ENCODE measurements around the gene IGFBP3. TPM values are rescaled to one million over a fixed set of nuclear protein-coding genes. Genes with fewer than 3 reads are reported as not detected.
A peak's percentile ranks its signal among the peaks of the same experiment; 100 is the strongest.

IGFBP3 gene
- total and polyA plus RNA-seq, 9 of the 15 experiments (the other 6 are each of a cell fraction or from before 2014, with no cell fraction given), result 0.08 to 0.22 (median 0.10) TPM; not detected in 5

DNA sequence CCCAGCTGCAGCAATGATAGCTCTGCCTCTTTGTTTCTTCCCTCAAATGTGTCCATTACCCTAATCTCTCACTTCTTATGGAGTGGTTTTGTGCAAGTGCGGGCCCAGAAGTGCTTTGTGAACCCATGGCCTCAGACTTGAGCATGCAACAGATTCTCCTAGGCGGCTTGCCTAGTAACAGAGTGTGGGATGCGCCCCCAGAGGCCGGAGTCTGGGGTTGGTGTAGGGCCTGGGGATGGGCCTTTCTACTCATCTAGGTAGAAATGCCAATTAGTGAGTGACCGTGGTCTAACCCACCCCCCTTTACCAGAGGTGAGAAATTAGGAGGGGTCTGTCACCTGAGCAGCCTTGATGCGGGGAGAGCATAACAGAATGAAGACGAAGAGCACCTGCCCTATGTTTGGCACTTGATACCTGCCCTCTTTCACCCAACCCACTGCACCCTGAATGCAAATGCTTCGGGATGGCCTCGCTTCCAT lies 39.8 kb downstream of the IGFBP3 start:
- intact Hi-C loops (cut with micrococcal nuclease) (no loop called here), in situ Hi-C loops (cut with MboI) (no loop called here)
- no peaks in the 10 kb centered on the region for H3K9me1 ChIP-seq (ENCODE audit: control insufficient read depth, insufficient read depth, low read length)
- H3K79me2 ChIP-seq (ENCODE audit: control insufficient read depth, insufficient read depth, low read length), result no peaks in the 10 kb centered on the region
- H3K36me3 ChIP-seq (ENCODE audit: control insufficient read depth, insufficient read depth, low read length), result no peaks in the 10 kb centered on the region
- no peak overlapping the region for H3K4me2 ChIP-seq (ENCODE audit: insufficient read depth, low read length)
- H3K27me3 ChIP-seq (ENCODE audit: control insufficient read depth in 2 of 2, insufficient read depth in 2 of 2, low read length in 2 of 2), result peaks cover 0 to 15% of the 10 kb centered on the region in 2 experiments; a peak in 1 of 5 replicates
- DNase-seq (ENCODE audit: extremely low read depth in 1 of 4, low spot score in 3 of 4) (no peak), ATAC-seq (0 out of 3 replicates have a peak, but pooled peaks have one; percentile 29), FAIRE-seq (no peak)
- ChIA-PET CTCF (ENCODE audit: low intra/inter-chr PET ratio) (no interaction called here), POLR2A (no interaction called here)
- H3K27ac ChIP-seq (ENCODE audit: extremely low read depth, low read depth, low read length), result no peak overlapping the region
- no peak overlapping the region for H3K4me3 ChIP-seq
- H3K9me3 ChIP-seq (replicated peaks; ENCODE audit: control insufficient read depth, insufficient read depth, low read depth, low read length), result no peaks in the 10 kb centered on the region
- H2AFZ ChIP-seq (ENCODE audit: low read depth, low read length), result no peak overlapping the region
- under 1% methylated on average over 9 of the region's 9 CpGs for WGBS (ENCODE audit: insufficient coverage, low coverage, missing lambda C conversion rate)
- no peaks in the 10 kb centered on the region for H4K20me1 ChIP-seq (replicated peaks; ENCODE audit: control insufficient read depth, insufficient read depth, low read length)
- BruUV-seq (replicated peaks), result no TSS peak
- H3K4me1 ChIP-seq (replicated peaks in 1 of 2; ENCODE audit: control insufficient read depth in 2 of 2, insufficient read depth in 2 of 2, low read length in 2 of 2), result no peaks in the 10 kb centered on the region
- H3K9ac ChIP-seq (ENCODE audit: insufficient read depth in 1 of 2, low read depth in 2 of 2, low read length in 2 of 2), result no peak overlapping the region
- TF ChIP-seq, protein P1, sequence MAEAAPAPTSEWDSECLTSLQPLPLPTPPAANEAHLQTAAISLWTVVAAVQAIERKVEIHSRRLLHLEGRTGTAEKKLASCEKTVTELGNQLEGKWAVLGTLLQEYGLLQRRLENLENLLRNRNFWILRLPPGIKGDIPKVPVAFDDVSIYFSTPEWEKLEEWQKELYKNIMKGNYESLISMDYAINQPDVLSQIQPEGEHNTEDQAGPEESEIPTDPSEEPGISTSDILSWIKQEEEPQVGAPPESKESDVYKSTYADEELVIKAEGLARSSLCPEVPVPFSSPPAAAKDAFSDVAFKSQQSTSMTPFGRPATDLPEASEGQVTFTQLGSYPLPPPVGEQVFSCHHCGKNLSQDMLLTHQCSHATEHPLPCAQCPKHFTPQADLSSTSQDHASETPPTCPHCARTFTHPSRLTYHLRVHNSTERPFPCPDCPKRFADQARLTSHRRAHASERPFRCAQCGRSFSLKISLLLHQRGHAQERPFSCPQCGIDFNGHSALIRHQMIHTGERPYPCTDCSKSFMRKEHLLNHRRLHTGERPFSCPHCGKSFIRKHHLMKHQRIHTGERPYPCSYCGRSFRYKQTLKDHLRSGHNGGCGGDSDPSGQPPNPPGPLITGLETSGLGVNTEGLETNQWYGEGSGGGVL (CRISPR knock-in tag; IDR thresholded peaks at IDR 0.05), result no peak
- TF ChIP-seq XRCC5 (IDR thresholded peaks at IDR 0.05; ENCODE audit: low read depth, low read length) (no peak), KLF10 (CRISPR knock-in tag; IDR thresholded peaks at IDR 0.05) (no peak), ZNF165 (CRISPR knock-in tag; IDR thresholded peaks at IDR 0.05; ENCODE audit: borderline replicate concordance) (no peak), HMG20A (CRISPR knock-in tag; conservative IDR thresholded peaks at IDR 0.05) (no peak), SIN3A (IDR thresholded peaks at IDR 0.05; ENCODE audit: borderline replicate concordance in 2 of 2, control insufficient read depth in 1 of 2, low read depth in 2 of 2, low read length in 2 of 2) (no peak), ZNF583 (CRISPR knock-in tag; IDR thresholded peaks at IDR 0.05) (no peak), GATAD2A (IDR thresholded peaks at IDR 0.05) (no peak), ZNF253 (CRISPR knock-in tag; conservative IDR thresholded peaks at IDR 0.05) (no peak), SIX5 (IDR thresholded peaks at IDR 0.05; ENCODE audit: borderline replicate concordance in 1 of 2, insufficient read depth in 1 of 2, low read depth in 1 of 2, low read length in 2 of 2) (no peak), IRF2 (CRISPR knock-in tag; IDR thresholded peaks at IDR 0.05) (no peak)
- TF ChIP-seq, protein P2, sequence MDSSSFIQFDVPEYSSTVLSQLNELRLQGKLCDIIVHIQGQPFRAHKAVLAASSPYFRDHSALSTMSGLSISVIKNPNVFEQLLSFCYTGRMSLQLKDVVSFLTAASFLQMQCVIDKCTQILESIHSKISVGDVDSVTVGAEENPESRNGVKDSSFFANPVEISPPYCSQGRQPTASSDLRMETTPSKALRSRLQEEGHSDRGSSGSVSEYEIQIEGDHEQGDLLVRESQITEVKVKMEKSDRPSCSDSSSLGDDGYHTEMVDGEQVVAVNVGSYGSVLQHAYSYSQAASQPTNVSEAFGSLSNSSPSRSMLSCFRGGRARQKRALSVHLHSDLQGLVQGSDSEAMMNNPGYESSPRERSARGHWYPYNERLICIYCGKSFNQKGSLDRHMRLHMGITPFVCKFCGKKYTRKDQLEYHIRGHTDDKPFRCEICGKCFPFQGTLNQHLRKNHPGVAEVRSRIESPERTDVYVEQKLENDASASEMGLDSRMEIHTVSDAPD (CRISPR knock-in tag; IDR thresholded peaks at IDR 0.05), result no peak
- TF ChIP-seq, protein P3, sequence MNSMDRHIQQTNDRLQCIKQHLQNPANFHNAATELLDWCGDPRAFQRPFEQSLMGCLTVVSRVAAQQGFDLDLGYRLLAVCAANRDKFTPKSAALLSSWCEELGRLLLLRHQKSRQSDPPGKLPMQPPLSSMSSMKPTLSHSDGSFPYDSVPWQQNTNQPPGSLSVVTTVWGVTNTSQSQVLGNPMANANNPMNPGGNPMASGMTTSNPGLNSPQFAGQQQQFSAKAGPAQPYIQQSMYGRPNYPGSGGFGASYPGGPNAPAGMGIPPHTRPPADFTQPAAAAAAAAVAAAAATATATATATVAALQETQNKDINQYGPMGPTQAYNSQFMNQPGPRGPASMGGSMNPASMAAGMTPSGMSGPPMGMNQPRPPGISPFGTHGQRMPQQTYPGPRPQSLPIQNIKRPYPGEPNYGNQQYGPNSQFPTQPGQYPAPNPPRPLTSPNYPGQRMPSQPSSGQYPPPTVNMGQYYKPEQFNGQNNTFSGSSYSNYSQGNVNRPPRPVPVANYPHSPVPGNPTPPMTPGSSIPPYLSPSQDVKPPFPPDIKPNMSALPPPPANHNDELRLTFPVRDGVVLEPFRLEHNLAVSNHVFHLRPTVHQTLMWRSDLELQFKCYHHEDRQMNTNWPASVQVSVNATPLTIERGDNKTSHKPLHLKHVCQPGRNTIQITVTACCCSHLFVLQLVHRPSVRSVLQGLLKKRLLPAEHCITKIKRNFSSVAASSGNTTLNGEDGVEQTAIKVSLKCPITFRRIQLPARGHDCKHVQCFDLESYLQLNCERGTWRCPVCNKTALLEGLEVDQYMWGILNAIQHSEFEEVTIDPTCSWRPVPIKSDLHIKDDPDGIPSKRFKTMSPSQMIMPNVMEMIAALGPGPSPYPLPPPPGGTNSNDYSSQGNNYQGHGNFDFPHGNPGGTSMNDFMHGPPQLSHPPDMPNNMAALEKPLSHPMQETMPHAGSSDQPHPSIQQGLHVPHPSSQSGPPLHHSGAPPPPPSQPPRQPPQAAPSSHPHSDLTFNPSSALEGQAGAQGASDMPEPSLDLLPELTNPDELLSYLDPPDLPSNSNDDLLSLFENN (IDR thresholded peaks at IDR 0.05; ENCODE audit: low read depth in 2 of 2, low read length in 2 of 2), result no peak
- TF ChIP-seq, protein P4, sequence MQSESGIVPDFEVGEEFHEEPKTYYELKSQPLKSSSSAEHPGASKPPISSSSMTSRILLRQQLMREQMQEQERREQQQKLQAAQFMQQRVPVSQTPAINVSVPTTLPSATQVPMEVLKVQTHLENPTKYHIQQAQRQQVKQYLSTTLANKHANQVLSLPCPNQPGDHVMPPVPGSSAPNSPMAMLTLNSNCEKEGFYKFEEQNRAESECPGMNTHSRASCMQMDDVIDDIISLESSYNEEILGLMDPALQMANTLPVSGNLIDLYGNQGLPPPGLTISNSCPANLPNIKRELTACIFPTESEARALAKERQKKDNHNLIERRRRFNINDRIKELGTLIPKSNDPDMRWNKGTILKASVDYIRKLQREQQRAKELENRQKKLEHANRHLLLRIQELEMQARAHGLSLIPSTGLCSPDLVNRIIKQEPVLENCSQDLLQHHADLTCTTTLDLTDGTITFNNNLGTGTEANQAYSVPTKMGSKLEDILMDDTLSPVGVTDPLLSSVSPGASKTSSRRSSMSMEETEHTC (IDR thresholded peaks at IDR 0.05), result no peak
